ENCODE measurements around the gene H6PD.

The H6PD gene

GRCh38 chr1:9246215-9246614 lies 11.6 kb downstream of the H6PD start:
- peaks cover 9% of the 10 kb centered on the region for H3K36me3 ChIP-seq
- no peak overlapping the region for H3K27ac ChIP-seq
- H3K4me3 ChIP-seq (ENCODE audit: low read depth, low read length) = no peak overlapping the region
- DNase-seq = no peak
- H3K27me3 ChIP-seq (ENCODE audit: insufficient read depth, low read depth, severe bottlenecking) = no peaks in the 10 kb centered on the region
- H3K9me3 ChIP-seq (ENCODE audit: severe bottlenecking) = no peaks in the 10 kb centered on the region
- TF ChIP-seq CTCF (IDR thresholded peaks at IDR 0.05; ENCODE audit: low read depth, low read length) = no peak

- 0 out of 2 replicates have a peak, but pooled peaks have one; percentile 15 for TF ChIP-seq CTCF (IDR thresholded peaks at IDR 0.05; ENCODE audit: low read depth, low read length)
- Histone ChIP-seq H3K27ac (no peak overlapping the region), H3K27me3 (ENCODE audit: insufficient read depth, low read depth, severe bottlenecking) (no peaks in the 10 kb centered on the region), H3K4me3 (ENCODE audit: low read depth, low read length) (no peak overlapping the region), H3K36me3 (peaks cover 9% of the 10 kb centered on the region), H3K9me3 (ENCODE audit: severe bottlenecking) (no peaks in the 10 kb centered on the region)
- DNase-seq = no peak
These were observed 12.5 kb downstream of the H6PD start for GRCh38 chr1:9246841-9247785.

GRCh38 chr1:9247894-9248293 lies 13.3 kb downstream of the H6PD start:
- Histone ChIP-seq H3K9me3 (ENCODE audit: severe bottlenecking) (no peaks in the 10 kb centered on the region), H3K27me3 (ENCODE audit: insufficient read depth, low read depth, severe bottlenecking) (no peaks in the 10 kb centered on the region), H3K36me3 (peaks cover 9% of the 10 kb centered on the region), H3K4me3 (ENCODE audit: low read depth, low read length) (no peak overlapping the region), H3K27ac (no peak overlapping the region)
- no peak for TF ChIP-seq CTCF (IDR thresholded peaks at IDR 0.05; ENCODE audit: low read depth, low read length)
- DNase-seq = no peak

DNA sequence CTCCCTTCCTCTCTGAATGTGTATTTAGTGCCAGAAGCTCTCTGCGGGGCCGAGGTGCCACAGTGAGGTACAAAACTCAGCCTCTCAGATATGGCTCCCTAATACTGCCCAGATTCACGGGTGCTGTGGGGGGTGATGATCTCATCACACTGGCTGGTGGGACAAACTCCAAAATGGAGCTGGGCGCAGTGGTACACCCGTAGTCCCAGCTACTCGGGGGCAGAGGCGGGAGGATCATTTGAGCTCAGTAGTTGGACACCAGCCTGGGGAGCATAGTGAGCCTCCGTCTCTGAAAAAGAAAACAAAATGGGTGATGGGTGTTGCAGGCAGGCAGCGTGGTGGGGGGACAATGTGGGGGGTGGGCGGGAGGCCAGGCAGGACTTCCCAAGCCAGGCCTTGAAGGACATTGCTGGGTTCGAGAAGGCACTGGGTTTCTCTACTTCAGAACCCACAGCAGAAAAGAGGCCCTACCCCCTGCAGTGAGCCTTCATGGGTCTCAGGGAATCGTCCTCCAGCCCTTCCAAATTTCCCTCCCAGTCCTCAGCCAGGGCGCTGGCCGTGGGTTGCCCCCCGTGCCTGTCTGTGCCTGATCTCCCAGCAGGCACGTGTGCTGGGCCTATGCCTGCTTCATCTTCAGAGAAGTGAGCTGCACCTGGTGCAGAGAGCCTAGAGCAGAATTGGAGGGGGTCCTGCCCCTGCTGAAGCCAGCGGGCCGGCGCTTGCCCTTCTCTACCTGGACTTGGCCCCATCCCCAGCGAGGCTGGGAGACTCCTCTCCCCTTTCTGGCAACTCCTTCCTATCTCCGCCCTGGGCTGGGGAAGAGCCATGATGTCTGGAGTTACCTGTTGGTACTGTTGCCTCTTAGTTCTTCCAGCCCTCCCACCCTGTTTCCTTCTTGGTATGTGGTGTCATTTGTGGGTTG lies 14.0 kb downstream of the H6PD start:
- no peak overlapping the region for H3K4me3 ChIP-seq (ENCODE audit: low read depth, low read length)
- H3K27me3 ChIP-seq (ENCODE audit: insufficient read depth, low read depth, severe bottlenecking) = no peaks in the 10 kb centered on the region
- H3K9me3 ChIP-seq (ENCODE audit: severe bottlenecking) = no peaks in the 10 kb centered on the region
- peaks cover 9% of the 10 kb centered on the region for H3K36me3 ChIP-seq
- TF ChIP-seq CTCF (IDR thresholded peaks at IDR 0.05; ENCODE audit: low read depth, low read length) = no peak
- no peak for DNase-seq
- H3K27ac ChIP-seq = peak overlapping the region; percentile 81

GRCh38 chr1:9249263-9249533 lies 14.6 kb downstream of the H6PD start:
- H3K36me3 ChIP-seq = peaks cover 9% of the 10 kb centered on the region
- no peaks in the 10 kb centered on the region for H3K27me3 ChIP-seq (ENCODE audit: insufficient read depth, low read depth, severe bottlenecking)
- no peak overlapping the region for H3K4me3 ChIP-seq (ENCODE audit: low read depth, low read length)
- TF ChIP-seq CTCF (IDR thresholded peaks at IDR 0.05; ENCODE audit: low read depth, low read length) = no peak
- no peaks in the 10 kb centered on the region for H3K9me3 ChIP-seq (ENCODE audit: severe bottlenecking)
- H3K27ac ChIP-seq = peak overlapping the region; percentile 81
- DNase-seq = no peak

All from WERI-Rb-1 (cell line).